RWPE2 (cell line): ENCODE results near the gene ZFP69B.

Experiments
- ATAC-seq: fragments of 200-7000 bp; cut with Tn5 transposase; 3 replicates; pipeline ENCODE4 v1.9.1; 2021; ENCODE audit warnings: low read depth
- DNase-seq: peaks from one replicate; pipeline ENCODE4 v3.0.0-alpha.2; 2020; ENCODE audit warnings: low spot score
- H3K27ac ChIP-seq: fragments of 450-650 bp; 2 replicates; pipeline ENCODE4 v1.5.1; 2017; ENCODE audit warnings: mild to moderate bottlenecking; ENCODE audit not compliant: poor library complexity, severe bottlenecking
- H3K27me3 ChIP-seq: fragments of 250-450 bp; sonication (Bioruptor Pico); 2 replicates; pipeline ENCODE4 v1.5.1; 2021; ENCODE audit warnings: mild to moderate bottlenecking, moderate library complexity; ENCODE audit not compliant: insufficient read depth, poor library complexity, severe bottlenecking
- H3K36me3 ChIP-seq: fragments of 250-450 bp; sonication (Bioruptor Pico); 2 replicates; pipeline ENCODE4 v1.5.1; 2020; ENCODE audit warnings: low read depth, mild to moderate bottlenecking, moderate library complexity
- H3K4me1 ChIP-seq: fragments of 250-450 bp; sonication (Bioruptor Pico); 2 replicates; pipeline ENCODE4 v1.5.1; 2021; ENCODE audit warnings: mild to moderate bottlenecking, moderate library complexity; ENCODE audit not compliant: insufficient read depth, poor library complexity, severe bottlenecking
- H3K4me3 ChIP-seq: fragments of 250-450 bp; sonication (Bioruptor Pico); 2 replicates; pipeline ENCODE4 v1.5.1; 2021; ENCODE audit warnings: mild to moderate bottlenecking, moderate library complexity; ENCODE audit not compliant: severe bottlenecking
- H3K9me3 ChIP-seq: fragments of 250-450 bp; sonication (Bioruptor Pico); 2 replicates; pipeline ENCODE4 v1.5.1; 2021; ENCODE audit warnings: mild to moderate bottlenecking, moderate library complexity; ENCODE audit not compliant: severe bottlenecking
- TF ChIP-seq, protein P1 (sequence below): fragments of 450-650 bp; IDR thresholded peaks from one replicate; pipeline ENCODE4 v1.5.1; 2017; ENCODE audit warnings: mild to moderate bottlenecking, moderate library complexity; ENCODE audit not compliant: poor library complexity, severe bottlenecking

The ZFP69B gene

DNA sequence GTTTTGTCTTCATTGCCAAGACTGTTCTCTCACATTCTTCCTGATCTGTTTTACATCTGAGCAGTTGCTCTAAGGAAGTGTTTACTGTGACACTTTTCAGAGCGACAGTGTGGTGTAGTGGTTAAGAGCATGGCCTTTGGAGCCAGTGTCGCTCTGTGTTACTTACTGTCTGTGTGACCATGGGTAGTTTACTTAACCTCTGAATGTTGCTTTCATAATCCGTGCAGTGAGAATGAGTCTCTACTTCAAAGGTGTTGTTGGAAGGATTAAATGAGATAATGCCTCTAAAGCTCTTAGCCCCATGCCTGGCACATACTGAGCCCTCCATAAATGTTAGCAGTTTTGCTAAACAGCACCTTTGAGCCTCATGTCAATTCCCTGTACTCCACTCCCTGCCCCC is 35.9 kb upstream of the ZFP69B start:
- H3K27me3 ChIP-seq, result no peaks in the 10 kb centered on the region
- peaks cover 47% of the 10 kb centered on the region for H3K36me3 ChIP-seq
- no peaks in the 10 kb centered on the region for H3K9me3 ChIP-seq
- DNase-seq (no peak), ATAC-seq (no peak)
- H3K4me1 ChIP-seq, result peaks cover 6% of the 10 kb centered on the region
- TF ChIP-seq, protein P1, sequence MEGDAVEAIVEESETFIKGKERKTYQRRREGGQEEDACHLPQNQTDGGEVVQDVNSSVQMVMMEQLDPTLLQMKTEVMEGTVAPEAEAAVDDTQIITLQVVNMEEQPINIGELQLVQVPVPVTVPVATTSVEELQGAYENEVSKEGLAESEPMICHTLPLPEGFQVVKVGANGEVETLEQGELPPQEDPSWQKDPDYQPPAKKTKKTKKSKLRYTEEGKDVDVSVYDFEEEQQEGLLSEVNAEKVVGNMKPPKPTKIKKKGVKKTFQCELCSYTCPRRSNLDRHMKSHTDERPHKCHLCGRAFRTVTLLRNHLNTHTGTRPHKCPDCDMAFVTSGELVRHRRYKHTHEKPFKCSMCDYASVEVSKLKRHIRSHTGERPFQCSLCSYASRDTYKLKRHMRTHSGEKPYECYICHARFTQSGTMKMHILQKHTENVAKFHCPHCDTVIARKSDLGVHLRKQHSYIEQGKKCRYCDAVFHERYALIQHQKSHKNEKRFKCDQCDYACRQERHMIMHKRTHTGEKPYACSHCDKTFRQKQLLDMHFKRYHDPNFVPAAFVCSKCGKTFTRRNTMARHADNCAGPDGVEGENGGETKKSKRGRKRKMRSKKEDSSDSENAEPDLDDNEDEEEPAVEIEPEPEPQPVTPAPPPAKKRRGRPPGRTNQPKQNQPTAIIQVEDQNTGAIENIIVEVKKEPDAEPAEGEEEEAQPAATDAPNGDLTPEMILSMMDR, result no peak
- no peak overlapping the region for H3K4me3 ChIP-seq
- H3K27ac ChIP-seq, result no peak overlapping the region

DNA sequence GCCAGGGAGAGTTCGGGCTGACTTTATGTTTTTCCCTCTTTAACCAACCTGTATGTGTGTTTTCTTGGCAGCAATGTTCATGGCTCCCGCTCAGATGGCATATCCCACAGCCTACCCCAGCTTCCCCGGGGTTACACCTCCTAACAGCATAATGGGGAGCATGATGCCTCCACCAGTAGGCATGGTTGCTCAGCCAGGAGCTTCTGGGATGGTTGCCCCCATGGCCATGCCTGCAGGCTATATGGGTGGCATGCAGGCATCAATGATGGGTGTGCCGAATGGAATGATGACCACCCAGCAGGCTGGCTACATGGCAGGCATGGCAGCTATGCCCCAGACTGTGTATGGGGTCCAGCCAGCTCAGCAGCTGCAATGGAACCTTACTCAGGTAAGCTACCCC is 33.6 kb upstream of the ZFP69B start:
- H3K4me1 ChIP-seq, result peaks cover 6% of the 10 kb centered on the region

DNA sequence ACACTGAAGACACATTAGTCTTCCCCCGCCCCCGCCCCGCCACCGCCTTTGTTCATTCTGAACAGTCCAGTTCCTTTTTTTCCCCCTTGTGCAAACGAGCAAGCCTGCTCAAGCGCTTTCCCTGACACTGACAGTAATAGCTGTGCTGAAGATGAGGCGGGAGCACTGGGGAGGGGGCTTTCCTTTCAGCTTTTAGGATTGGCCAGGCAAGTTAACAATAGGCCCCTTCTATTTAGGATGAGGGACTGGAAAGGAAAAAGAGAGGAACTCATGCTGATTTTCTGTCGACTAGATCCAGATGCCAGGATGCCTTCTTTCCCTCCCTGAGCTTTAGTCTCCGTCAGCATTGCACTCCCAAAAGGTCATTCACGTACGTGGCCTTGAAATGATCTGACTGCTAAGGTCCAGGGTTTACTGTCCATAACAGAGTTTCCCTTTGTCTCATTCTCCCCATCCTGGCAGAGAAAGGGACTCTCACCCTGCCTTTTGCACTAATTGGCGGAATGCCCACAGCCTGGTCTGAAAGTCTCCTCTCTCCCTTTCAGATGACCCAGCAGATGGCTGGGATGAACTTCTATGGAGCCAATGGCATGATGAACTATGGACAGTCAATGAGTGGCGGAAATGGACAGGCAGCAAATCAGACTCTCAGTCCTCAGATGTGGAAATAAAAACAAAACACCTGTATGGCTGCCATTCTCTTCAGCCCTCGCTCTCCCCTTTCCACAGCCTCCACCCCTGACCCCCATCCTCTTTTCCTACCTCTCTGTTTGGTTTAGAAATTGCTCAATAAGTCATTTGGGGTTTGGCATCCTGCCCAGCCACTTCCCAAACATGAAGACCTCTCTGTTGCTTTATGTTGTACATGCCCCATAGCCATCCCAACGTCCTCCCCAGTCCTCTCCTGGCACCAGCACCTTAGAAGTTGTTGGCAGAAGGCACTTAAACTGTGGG is 28.6 kb upstream of the ZFP69B start:
- DNase-seq (no peak), ATAC-seq (no peak)
- no peak overlapping the region for H3K27ac ChIP-seq
- H3K27me3 ChIP-seq, result no peaks in the 10 kb centered on the region
- no peak overlapping the region for H3K4me3 ChIP-seq
- no peaks in the 10 kb centered on the region for H3K4me1 ChIP-seq
- no peaks in the 10 kb centered on the region for H3K9me3 ChIP-seq
- H3K36me3 ChIP-seq, result peaks cover 20% of the 10 kb centered on the region
- TF ChIP-seq, protein P1, result no peak

More for the DNA sequence above, 33.6 kb upstream of the ZFP69B start:
- DNase-seq (no peak), ATAC-seq (no peak)
- Histone ChIP-seq H3K4me3 (no peak overlapping the region), H3K36me3 (peaks cover 44% of the 10 kb centered on the region), H3K27ac (no peak overlapping the region), H3K9me3 (no peaks in the 10 kb centered on the region), H3K27me3 (no peaks in the 10 kb centered on the region)
- TF ChIP-seq, protein P1, result no peak

GRCh38 chr1:40422630-40423263 is 27.5 kb upstream of the ZFP69B start:
- Histone ChIP-seq H3K4me1 (no peaks in the 10 kb centered on the region), H3K4me3 (no peak overlapping the region), H3K9me3 (no peaks in the 10 kb centered on the region), H3K27me3 (no peaks in the 10 kb centered on the region), H3K27ac (no peak overlapping the region), H3K36me3 (peaks cover 9% of the 10 kb centered on the region; the same call in 1 of the 2 replicates)
- ATAC-seq (no peak), DNase-seq (no peak)
- TF ChIP-seq, protein P1, result no peak
